GM18907 (cell line): ENCODE results near the gene ACSM2B.
"Not testable (repeated sequence)": the region's sequence is repeated elsewhere in the genome, so short reads cannot be mapped to it uniquely, and the experiment has no call there.

Experiments
- ATAC-seq: cut with Tn5 transposase; IDR thresholded peaks from one replicate; pipeline ENCODE4 v1.9.1; 2021; ENCODE audit warnings: mild to moderate bottlenecking, moderate library complexity; ENCODE audit not compliant: unreplicated experiment

ACSM2B gene

GRCh38 chr16:20538687-20539086, 37.5 kb downstream of the ACSM2B start:
- no peak for ATAC-seq

- ATAC-seq: no peak
Observed at GRCh38 chr16:20538181-20538580, 38.0 kb downstream of the ACSM2B start.

- ATAC-seq: not testable (repeated sequence)
Observed at GRCh38 chr16:20536669-20537068, 39.5 kb downstream of the ACSM2B start.

GRCh38 chr16:20532284-20532792, 43.8 kb downstream of the ACSM2B start:
- ATAC-seq: not testable (repeated sequence)

- ATAC-seq: not testable (repeated sequence)
Observed at GRCh38 chr16:20531795-20532194, 44.4 kb downstream of the ACSM2B start.

- ATAC-seq: no peak
Observed at GRCh38 chr16:20520103-20520502, 56.1 kb downstream of the ACSM2B start.

- no peak for ATAC-seq
Observed at GRCh38 chr16:20519231-20519630, 56.9 kb downstream of the ACSM2B start.

GRCh38 chr16:20517149-20517548, 59.0 kb downstream of the ACSM2B start:
- no peak for ATAC-seq

- no peak for ATAC-seq
Observed at GRCh38 chr16:20515688-20516090, 60.5 kb downstream of the ACSM2B start.

- no peak for ATAC-seq
Observed at GRCh38 chr16:20510323-20510722, 65.8 kb downstream of the ACSM2B start.

GRCh38 chr16:20507280-20507679, 68.9 kb downstream of the ACSM2B start:
- no peak for ATAC-seq

- no peak for ATAC-seq
Observed at GRCh38 chr16:20504418-20504817, 71.7 kb downstream of the ACSM2B start.

- ATAC-seq: not testable (repeated sequence)
Observed at GRCh38 chr16:20491448-20491847, 84.7 kb downstream of the ACSM2B start.

GRCh38 chr16:20490994-20491393, 85.2 kb downstream of the ACSM2B start:
- ATAC-seq: not testable (repeated sequence)
